ENCODE results near the gene NES.

DNA sequence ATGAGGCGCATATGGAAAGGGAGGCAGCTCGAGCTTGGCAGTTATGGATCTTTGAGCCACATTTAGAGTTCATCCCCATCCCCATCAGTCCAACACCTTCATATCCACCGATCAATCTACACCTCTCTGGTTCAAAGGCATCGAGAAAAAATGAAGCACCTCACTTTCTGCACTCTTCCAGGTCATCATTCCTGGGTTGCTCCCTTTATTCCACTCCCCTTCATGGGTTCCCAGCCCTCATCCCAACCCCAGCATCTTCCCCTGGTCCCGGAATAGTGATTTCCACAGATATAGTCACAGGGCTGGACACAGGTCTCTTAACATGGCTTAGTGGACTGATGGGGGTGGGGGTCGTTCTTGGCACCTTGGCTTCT is 57.6 kb downstream of the NES start:
- TF ChIP-seq EZH2 (IDR thresholded peaks at IDR 0.05; ENCODE audit: insufficient read depth, poor library complexity, severe bottlenecking) (no peak), EZH2phosphoT487 (IDR thresholded peaks at IDR 0.05; ENCODE audit: insufficient read depth, low read depth) (no peak)
